IMR-90 (cell line): ENCODE results near the gene SNTG2. TPM values are rescaled to one million over a fixed set of nuclear protein-coding genes. Genes with fewer than 3 reads are reported as not detected.

ENCODE experiments used
- ATAC-seq: fragments of 200-7000 bp; cut with Tn5 transposase; 2 replicates; pipeline ENCODE4 v1.9.1; 2020; ENCODE audit warnings: low read depth, mild to moderate bottlenecking, moderate library complexity
- BruUV-seq: library from RNA; stranded (reverse); fragments of 400-500 nt; replicated peaks from 2 replicates; lab custom pipeline; 2021; lab: Mats Ljungman, UMichigan
- CTCF ChIA-PET: fragments of 300-600 bp; formaldehyde crosslinking; extraction: SDS; loops from one replicate; lab custom pipeline; 2021; ENCODE audit warnings: antibody characterized with exemption; lab: Yijun Ruan, JAX
- POLR2A ChIA-PET: fragments of 300-600 bp; sonication (Branson Sonifier 250); formaldehyde crosslinking; loops from one replicate; lab custom pipeline; 2022; ENCODE audit warnings: antibody characterized with exemption; ENCODE audit not compliant: unreplicated experiment; lab: Charles Lee
- DNase-seq: peaks from one replicate; pipeline ENCODE4 v3.0.0; 2013
- H2AFZ ChIP-seq: replicated peaks from 2 replicates; pipeline ENCODE3; 2013; ENCODE audit warnings: low read length, mild to moderate bottlenecking; ENCODE audit not compliant: poor library complexity
- H2AK5ac ChIP-seq: 2 replicates; pipeline ENCODE4 v1.6.1; 2013; ENCODE audit warnings: low read depth, low read length, inconsistent platforms
- H2AK9ac ChIP-seq: replicated peaks from 2 replicates; pipeline ENCODE3; 2013; ENCODE audit warnings: mild to moderate bottlenecking, low read depth, low read length, moderate library complexity; ENCODE audit not compliant: poor library complexity
- H2BK120ac ChIP-seq: 2 replicates; pipeline ENCODE4 v1.6.1; 2013; ENCODE audit warnings: low read depth, low read length, inconsistent platforms
- H2BK15ac ChIP-seq: 3 replicates; pipeline ENCODE4 v1.6.1; 2013; ENCODE audit warnings: low read depth, low read length, inconsistent platforms
- H2BK20ac ChIP-seq: 2 replicates; pipeline ENCODE4 v1.6.1; 2013; ENCODE audit warnings: low read depth, mild to moderate bottlenecking, inconsistent platforms, low read length, moderate library complexity
- H2BK5ac ChIP-seq: 2 replicates; pipeline ENCODE4 v1.6.1; 2013; ENCODE audit warnings: mild to moderate bottlenecking, low read depth, low read length, inconsistent platforms; ENCODE audit not compliant: poor library complexity, severe bottlenecking
- H3K14ac ChIP-seq: replicated peaks from 2 replicates; pipeline ENCODE4 v1.6.1; 2013; ENCODE audit warnings: low read depth, low read length, inconsistent platforms
- H3K18ac ChIP-seq: 2 replicates; pipeline ENCODE4 v1.6.1; 2013; ENCODE audit warnings: low read depth, low read length, control low read depth
- H3K23ac ChIP-seq: 2 replicates; pipeline ENCODE4 v1.6.1; 2013; ENCODE audit warnings: low read depth, low read length, inconsistent platforms
- H3K27ac ChIP-seq: 2 replicates; pipeline ENCODE4 v1.5.1; 2013; ENCODE audit warnings: mild to moderate bottlenecking, control low read depth, low read length; ENCODE audit not compliant: insufficient read depth
- H3K27me3 ChIP-seq: 2 replicates; pipeline ENCODE4 v1.6.1; 2013; ENCODE audit warnings: low read length; ENCODE audit not compliant: control insufficient read depth, insufficient read depth
- H3K36me3 ChIP-seq: 2 replicates; pipeline ENCODE4 v1.6.1; 2013; ENCODE audit warnings: low read length, mixed read lengths; ENCODE audit not compliant: control insufficient read depth, insufficient read depth
- H3K4ac ChIP-seq: 2 replicates; pipeline ENCODE4 v1.6.1; 2013; ENCODE audit warnings: low read depth, low read length, inconsistent platforms
- H3K4me1 ChIP-seq: 2 replicates; pipeline ENCODE4 v1.6.1; 2013; ENCODE audit warnings: low read length, mixed read lengths; ENCODE audit not compliant: control insufficient read depth, insufficient read depth
- H3K4me2 ChIP-seq: 2 replicates; pipeline ENCODE4 v1.6.1; 2013; ENCODE audit warnings: low read depth, mild to moderate bottlenecking, control low read depth, low read length, moderate library complexity
- H3K4me3 ChIP-seq: 2 replicates; pipeline ENCODE4 v1.5.1; 2013; ENCODE audit warnings: low read depth, mild to moderate bottlenecking, control low read depth, low read length, moderate library complexity; ENCODE audit not compliant: insufficient read depth
- H3K56ac ChIP-seq: 2 replicates; pipeline ENCODE4 v1.6.1; 2013; ENCODE audit warnings: low read length, inconsistent platforms; ENCODE audit not compliant: insufficient read depth; ENCODE audit errors: extremely low read depth
- H3K79me1 ChIP-seq, 2 experiments: 2 replicates each; pipeline ENCODE4 v1.6.1; 2013; ENCODE audit warnings: low read length in 2 of 2, inconsistent platforms in 1 of 2, low read depth in 1 of 2
- H3K9ac ChIP-seq: 2 replicates; pipeline ENCODE4 v1.6.1; 2013; ENCODE audit warnings: low read depth, low read length, control low read depth
- H3K9me1 ChIP-seq: 2 replicates; pipeline ENCODE4 v1.6.1; 2013; ENCODE audit warnings: low read length, inconsistent platforms; ENCODE audit not compliant: insufficient read depth
- H3K9me3 ChIP-seq: 2 replicates; pipeline ENCODE4 v1.6.1; 2013; ENCODE audit warnings: low read length; ENCODE audit not compliant: control insufficient read depth, insufficient read depth
- H4K20me1 ChIP-seq: 2 replicates; pipeline ENCODE4 v1.6.1; 2013; ENCODE audit warnings: low read length, inconsistent platforms; ENCODE audit not compliant: insufficient read depth
- H4K5ac ChIP-seq: 2 replicates; pipeline ENCODE4 v1.6.1; 2013; ENCODE audit warnings: mild to moderate bottlenecking, low read depth, low read length, control low read depth
- H4K8ac ChIP-seq, 2 experiments: 2 replicates each; pipeline ENCODE4 v1.6.1; 2013; ENCODE audit warnings: low read depth in 2 of 2, low read length in 2 of 2, control low read depth in 1 of 2, inconsistent platforms in 1 of 2
- H4K91ac ChIP-seq: 2 replicates; pipeline ENCODE4 v1.6.1; 2013; ENCODE audit warnings: low read depth, low read length, inconsistent platforms; ENCODE audit not compliant: insufficient read depth
- BHLHE40 ChIP-seq: fragments of 150-350 bp; IDR thresholded peaks from 2 replicates; pipeline ENCODE4 v1.6.1; 2016; ENCODE audit warnings: mild to moderate bottlenecking, low read depth, low read length
- CHD1 ChIP-seq: IDR thresholded peaks from 2 replicates; pipeline ENCODE4 v1.6.1; 2012; ENCODE audit warnings: low read depth, low read length, improper control_type of control experiment
- CTCF ChIP-seq: conservative IDR thresholded peaks from 2 replicates; pipeline ENCODE4 v1.5.1; 2012; ENCODE audit warnings: mild to moderate bottlenecking, low read depth, low read length, improper control_type of control experiment
- ELK1 ChIP-seq: fragments of 150-350 bp; IDR thresholded peaks from 2 replicates; pipeline ENCODE4 v1.6.1; 2016; ENCODE audit warnings: low read depth, mild to moderate bottlenecking, low read length, moderate library complexity, borderline replicate concordance
- FOS ChIP-seq: fragments of 150-350 bp; IDR thresholded peaks from 2 replicates; pipeline ENCODE4 v1.6.1; 2016; ENCODE audit warnings: low read depth, low read length
- MAFK ChIP-seq: IDR thresholded peaks from 2 replicates; pipeline ENCODE4 v1.6.1; 2012; ENCODE audit warnings: low read depth, low read length, improper control_type of control experiment
- SMC3 ChIP-seq: fragments of 150-350 bp; IDR thresholded peaks from 2 replicates; pipeline ENCODE4 v1.6.1; 2016; ENCODE audit warnings: low read depth, mild to moderate bottlenecking, antibody characterized with exemption, low read length, moderate library complexity
- USF2 ChIP-seq: fragments of 150-350 bp; IDR thresholded peaks from 2 replicates; pipeline ENCODE4 v1.6.1; 2017; ENCODE audit warnings: mild to moderate bottlenecking, antibody characterized with exemption, low read length, low read depth
- WGBS, 2 experiments: methylation state at CpG; one replicate each; pipeline versions ENCODE4 v1.1.5 to v1.1.7; 2013; ENCODE audit warnings: missing lambda C conversion rate in 2 of 2; ENCODE audit not compliant: insufficient read length in 1 of 2; ENCODE audit errors: extremely low coverage in 2 of 2; 5-methylcytosine and 5-hydroxymethylcytosine counted together
- dilution Hi-C: fragments of 300-500 bp; cut with HindIII; formaldehyde crosslinking; loops from one replicate; pipeline ENCODE4 v1.14.3; 2018; ENCODE audit warnings: low sequenced_read_pairs; ENCODE audit not compliant: unreplicated experiment
- in situ Hi-C: fragments of 300-500 bp; cut with MboI; formaldehyde crosslinking; loops from 3 replicates; pipeline ENCODE4 v1.14.3; 2019; ENCODE audit warnings: low sequenced_read_pairs, inconsistent platforms, mixed read lengths
- intact Hi-C: fragments of 100-400 bp; cut with micrococcal nuclease; formaldehyde crosslinking; loops from 2 replicates; pipeline ENCODE4 v1.10.0; 2022
- polyA plus RNA-seq, 3 experiments: library from polyadenylated mRNA; depleted of rRNA; stranded (reverse); fragments of >200 nt; gene quantifications; 2 replicates each; pipeline ENCODE4 v1.2.3, GENCODE V29; 2012; ENCODE audit warnings: low replicate concordance in 1 of 3
- total RNA-seq: library from RNA; depleted of rRNA; stranded (reverse); fragments of >200 nt; gene quantifications from 2 replicates; pipeline ENCODE4 v1.2.3, GENCODE V29; 2012

Gene SNTG2
- total and polyA plus RNA-seq, 2 of the 4 experiments (the other 2 are of a cell fraction): under 0.01 to 0.17 TPM

GRCh38 chr2:1259746-1260145, 309.1 kb downstream of the SNTG2 start:
- Histone ChIP-seq H4K8ac (no peak overlapping the region), H3K36me3 (no peaks in the 10 kb centered on the region), H3K4me3 (no peak overlapping the region), H2AFZ (no peak overlapping the region), H3K14ac (no peak overlapping the region), H3K27ac (no peak overlapping the region), H3K56ac (no peak overlapping the region), H2BK120ac (no peak overlapping the region), H3K4ac (no peak overlapping the region), H3K9ac (no peak overlapping the region), H4K91ac (no peak overlapping the region), H2BK20ac (no peak overlapping the region), H3K23ac (no peak overlapping the region), H3K9me1 (no peaks in the 10 kb centered on the region), H4K5ac (no peak overlapping the region), H3K4me1 (no peaks in the 10 kb centered on the region), H2AK9ac (no peak overlapping the region), H3K79me1 (no peaks in the 10 kb centered on the region), H3K27me3 (no peaks in the 10 kb centered on the region), H2BK15ac (no peak overlapping the region), H3K4me2 (no peak overlapping the region), H3K9me3 (peaks cover 26% of the 10 kb centered on the region), H2AK5ac (no peak overlapping the region), H2BK5ac (no peak overlapping the region), H3K18ac (no peak overlapping the region), H4K20me1 (no peaks in the 10 kb centered on the region)
- no CpG with 5 or more reads among the region's 9 CpGs for WGBS, 2 experiments
- intact Hi-C loops: no loop called here
- in situ Hi-C loops: no loop called here
- ChIA-PET POLR2A (no interaction called here), CTCF (no interaction called here)
- dilution Hi-C loops: no loop called here
- ATAC-seq: no peak
- BruUV-seq: no TSS peak
- no peak for DNase-seq
- no peak for TF ChIP-seq MAFK
- TF ChIP-seq FOS: no peak
- no peak for TF ChIP-seq USF2
- TF ChIP-seq CTCF: no peak
- no peak for TF ChIP-seq ELK1
- no peak for TF ChIP-seq SMC3
- TF ChIP-seq BHLHE40: no peak
- TF ChIP-seq CHD1: no peak
